Germinal center (tissue), 1 donor: ENCODE data around the gene GPRIN2.
"Not testable (repeated sequence)": the region's sequence is repeated elsewhere in the genome, so short reads cannot be mapped to it uniquely, and the experiment has no call there.

Experiments
- DNase-seq: peaks from one replicate; pipeline ENCODE4 v3.0.0; 2012; ENCODE audit warnings: mixed read lengths, low spot score

GPRIN2 gene

DNA sequence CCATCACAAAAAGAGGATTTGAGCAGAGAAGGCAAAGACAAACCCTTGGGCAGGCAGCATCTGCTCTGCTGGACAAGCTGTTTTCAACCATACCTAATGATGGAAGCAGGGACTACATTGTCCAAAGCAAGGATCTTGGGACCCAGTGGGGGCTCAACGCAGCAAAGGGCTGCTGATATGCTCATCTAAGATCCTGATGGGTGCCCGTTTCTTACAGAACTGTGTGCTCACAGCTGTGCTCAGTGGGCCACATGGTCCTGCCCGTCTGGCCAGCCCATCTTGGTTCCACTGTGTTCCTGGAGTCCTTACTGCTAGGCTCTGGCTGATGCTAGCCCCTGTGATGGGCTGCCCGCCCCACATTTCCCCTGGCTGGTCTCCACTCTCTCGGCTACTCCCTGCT, 36.1 kb downstream of the GPRIN2 start:
- DNase-seq = no peak

DNA sequence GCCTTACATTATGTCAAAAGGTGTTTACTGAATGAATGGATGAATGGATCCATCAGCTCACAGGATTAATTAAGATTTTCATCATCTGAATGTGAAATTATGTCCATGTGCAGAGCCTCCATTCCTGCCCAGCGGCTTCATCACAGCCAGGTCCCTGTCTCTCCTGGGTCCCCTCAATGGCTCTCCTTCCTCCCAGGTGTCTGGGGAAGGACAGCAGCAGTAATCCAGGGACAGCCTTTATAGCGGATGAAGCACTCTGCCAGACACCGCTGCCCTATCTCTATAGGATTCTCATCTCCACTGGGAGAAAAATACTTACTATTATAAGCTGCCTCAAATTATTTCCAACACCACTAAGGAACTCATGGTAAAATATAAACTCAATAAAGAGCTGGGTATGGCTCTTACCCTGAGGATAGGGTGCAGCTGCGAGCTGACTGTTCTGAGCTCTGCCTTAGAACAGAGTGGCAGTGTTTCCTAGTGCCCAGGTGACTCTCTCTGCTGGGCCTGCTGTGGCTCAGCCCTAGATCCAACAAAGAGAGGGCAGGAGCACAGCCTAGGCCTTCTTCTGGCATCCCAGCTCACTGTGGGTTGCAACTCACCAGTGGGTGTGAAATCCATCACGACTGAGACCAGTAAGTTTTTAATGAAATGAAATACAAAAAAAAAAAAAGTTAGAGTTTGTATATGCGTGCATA, 38.3 kb downstream of the GPRIN2 start:
- no peak for DNase-seq

DNA sequence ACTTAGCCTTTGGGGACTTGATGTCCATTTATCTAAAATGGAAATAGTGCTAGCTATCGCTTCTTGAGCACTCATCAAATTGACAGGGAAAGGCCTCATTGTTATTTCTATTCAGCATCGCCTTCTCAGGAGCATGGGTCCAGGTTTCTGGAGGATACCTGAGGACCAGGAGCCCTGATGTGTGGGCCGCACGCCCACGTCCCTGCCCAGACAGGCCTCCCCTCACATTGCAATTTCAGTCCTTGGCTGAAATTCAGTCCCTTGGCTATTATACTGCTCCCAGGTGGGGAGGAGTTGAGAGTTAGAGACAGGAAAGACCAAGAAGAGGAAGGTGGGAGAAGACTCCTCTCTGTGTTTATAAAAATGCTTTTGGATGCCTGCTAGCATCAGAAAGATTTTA, 38.9 kb downstream of the GPRIN2 start:
- no peak for DNase-seq

DNA sequence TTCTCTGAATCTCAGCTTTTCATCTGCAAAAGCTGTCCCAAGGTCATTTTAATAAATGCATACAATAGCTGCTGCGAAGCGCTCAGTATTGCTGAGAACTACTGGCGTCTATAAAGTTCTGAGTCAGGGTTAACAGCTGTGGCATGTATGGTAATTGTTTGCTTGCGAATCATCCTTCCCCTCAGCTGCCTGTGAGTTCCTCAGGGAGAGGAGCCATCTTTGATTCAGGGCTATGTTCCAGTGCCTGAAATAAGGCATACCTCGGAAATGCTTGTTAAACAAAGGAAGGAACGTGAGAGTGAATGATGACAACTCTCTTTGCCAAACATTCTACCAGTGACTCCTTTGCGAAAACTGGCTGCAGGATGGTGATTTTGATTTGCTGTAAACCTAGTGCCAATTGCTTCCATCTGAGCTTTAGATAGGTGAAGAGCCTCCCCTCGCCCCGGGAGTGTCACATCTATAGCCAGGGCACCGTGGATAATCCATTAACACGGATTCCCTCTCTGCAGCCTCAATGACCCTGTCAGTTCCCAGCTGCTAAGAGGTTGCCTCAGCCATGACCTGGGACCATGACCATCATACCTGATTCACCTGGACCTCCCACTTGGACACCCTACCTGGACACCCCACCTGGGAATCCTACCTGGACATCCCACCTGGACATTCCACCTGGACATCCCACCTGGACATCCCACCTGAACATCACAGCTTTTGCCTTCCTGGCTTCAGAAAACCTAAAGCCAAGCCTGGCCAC, 39.6 kb downstream of the GPRIN2 start:
- no peak for DNase-seq

DNA sequence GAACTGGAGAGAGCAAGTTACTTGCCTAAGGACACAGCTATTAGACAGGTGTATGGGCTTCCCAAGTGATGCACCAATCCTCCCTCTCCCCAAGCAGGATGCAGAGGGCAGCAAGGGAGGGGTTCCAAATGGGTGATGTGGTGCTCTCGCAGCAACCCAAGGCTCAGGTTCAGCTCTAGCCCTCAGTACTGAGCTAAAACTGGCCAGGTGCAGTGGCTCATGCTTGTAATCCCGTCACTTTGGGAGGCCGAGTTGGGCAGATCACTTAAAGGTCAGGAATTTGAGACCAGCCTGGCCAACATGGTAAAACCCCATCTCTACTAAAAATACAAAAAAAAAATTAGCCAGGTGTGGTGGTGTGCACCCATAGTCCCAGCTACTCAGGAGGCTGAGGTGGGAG, 40.7 kb downstream of the GPRIN2 start:
- DNase-seq = no peak

DNA sequence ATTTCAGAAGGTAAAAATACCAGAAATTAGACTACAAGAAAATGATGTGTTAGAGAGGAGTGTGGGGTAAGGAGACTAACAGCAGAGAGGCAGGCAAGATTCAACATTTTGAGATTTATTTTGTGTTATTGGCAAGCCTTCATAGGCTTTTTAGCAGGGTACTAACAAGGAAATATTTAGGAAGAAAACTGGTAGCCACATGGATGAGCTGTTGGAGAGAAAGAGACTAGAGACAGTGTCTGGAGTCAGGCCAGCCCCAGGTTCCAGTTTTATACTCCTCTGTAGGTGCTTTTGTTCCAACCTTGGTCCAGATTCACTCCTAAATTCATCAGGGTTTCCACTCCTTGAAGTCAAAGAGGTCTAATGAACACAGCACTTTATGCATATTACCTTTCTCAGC, 41.1 kb downstream of the GPRIN2 start:
- no peak for DNase-seq

DNA sequence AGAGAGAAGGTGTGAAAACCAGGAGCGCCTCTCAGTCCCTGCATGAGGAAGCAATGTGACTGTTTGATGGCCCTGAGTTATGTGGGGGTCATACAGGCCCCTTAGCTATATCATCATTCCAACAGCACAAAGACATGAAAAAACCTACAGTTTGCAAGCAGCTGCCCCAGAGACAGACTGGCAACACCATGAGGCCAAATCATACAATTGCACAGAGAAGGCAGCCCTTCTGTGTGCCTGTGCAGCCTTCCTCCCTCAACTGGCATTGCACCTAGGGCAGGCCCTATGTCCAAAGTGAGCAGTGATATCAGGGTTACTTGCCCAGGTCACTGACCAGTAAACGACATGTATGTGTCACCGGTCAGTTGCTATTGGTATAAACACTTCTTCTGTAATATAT, 41.6 kb downstream of the GPRIN2 start:
- DNase-seq = no peak

DNA sequence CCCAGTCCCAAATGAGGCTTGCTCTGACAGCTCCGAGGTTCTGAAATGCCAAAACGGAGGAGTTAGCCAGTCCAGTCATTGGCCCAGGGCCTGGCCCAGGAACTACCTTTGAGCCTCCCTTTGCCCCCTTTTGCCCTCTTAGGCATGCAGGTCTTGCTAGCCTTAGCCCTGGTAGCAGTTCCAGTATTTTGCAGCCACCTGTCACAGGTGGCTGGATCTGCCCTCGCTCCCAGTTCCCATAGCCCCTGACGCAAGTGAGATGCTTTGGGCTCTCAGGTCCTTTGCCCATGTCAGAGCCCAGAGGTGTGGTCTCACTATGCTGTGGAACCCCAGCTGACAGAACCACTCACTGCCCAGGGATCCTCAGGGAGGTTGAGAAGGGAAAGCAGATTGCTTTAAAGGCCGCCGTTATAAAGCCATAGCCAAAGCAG, 42.0 kb downstream of the GPRIN2 start:
- no peak for DNase-seq

DNA sequence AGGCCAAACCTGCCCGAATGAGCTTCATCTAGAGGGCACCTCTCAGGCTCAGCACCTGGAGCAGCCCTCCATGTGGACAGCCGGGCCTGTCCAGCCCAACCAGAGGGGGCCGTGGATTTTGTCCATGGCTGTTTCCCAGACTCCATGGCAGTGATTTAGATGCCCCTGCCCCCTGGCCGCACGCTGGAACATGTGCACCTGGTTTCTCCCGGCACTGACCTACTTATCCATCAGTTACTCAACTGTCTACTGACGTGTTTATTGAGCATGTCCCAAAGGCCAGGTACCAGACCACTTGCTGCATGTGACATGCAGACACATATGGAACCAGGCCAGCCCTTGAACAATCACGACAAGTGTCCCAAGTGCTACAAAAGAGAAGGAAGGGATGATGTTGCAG, 43.1 kb downstream of the GPRIN2 start:
- DNase-seq = not testable (repeated sequence)

DNA sequence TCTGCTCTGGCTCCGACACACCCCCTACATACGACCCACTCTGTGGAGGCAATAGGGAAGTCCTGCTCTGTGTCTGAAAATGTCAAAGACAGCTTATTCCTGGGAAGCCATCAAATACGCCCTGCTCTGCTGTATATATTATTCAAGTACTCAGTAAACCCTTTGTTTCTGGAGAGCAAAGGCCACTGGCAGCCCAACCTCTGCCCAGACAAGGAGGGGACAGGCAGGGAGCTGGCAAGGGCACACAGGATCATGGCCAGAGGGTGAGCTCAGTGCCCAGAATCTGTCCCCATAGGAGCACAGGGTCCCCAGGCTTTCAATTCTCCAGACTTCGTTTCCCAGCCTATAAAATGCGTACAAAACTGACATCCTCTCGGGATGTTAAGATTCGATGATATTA, 43.7 kb downstream of the GPRIN2 start:
- DNase-seq = not testable (repeated sequence)

DNA sequence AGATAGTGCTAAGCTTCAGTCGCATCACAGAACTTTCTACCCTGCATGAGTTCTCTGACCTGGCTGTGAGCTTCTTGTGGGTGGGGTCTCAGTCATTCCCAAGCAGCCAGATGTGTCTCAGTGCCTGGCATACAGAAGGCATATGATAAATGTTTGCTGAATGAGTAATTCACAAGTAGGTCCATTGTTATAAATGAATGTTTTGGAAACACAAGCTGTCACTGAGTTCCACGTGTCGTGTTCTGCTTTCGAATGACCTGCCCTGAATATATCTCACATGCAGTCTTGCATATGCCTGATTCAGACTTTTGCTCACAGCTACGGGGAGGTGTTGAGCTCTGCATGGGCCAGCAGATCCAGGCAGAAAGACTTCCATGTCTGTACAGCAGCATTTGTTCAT, 44.5 kb downstream of the GPRIN2 start:
- not testable (repeated sequence) for DNase-seq
